Measurements from ENCODE around the gene NINL. TPM values are rescaled to one million over a fixed set of nuclear protein-coding genes. Genes with fewer than 3 reads are reported as not detected.

NINL gene
- total RNA-seq (2022; extraction: Qiagen RNA extraction), result 11.4 to 15.4 TPM (median 14.7 TPM) in 5 replicates

GRCh38 chr20:25584905-25585704 is at the start of gene NINL:
Gene NINL, minus strand, starts transcription at chr20:25585531. Its CDS starts 58,944 bp downstream, at chr20:25526587.

GRCh38 chr20:25623736-25624499 is 38.6 kb upstream of the NINL start, which contains the start of gene NANP:
Gene NANP, minus strand, starts transcription at chr20:25624014. Its CDS starts 66 bp downstream, at chr20:25623948.

GRCh38 chr20:25407311-25408169 is 177.8 kb downstream of the NINL start, which contains the start of gene GINS1:
Gene GINS1, plus strand, starts transcription at chr20:25407673. Its CDS starts 148 bp downstream, at chr20:25407821.

Other genes with a start within 250 kb of the NINL start
- 109 to 160 TPM (median 149 TPM) in 5 replicates for gene ABHD12, start 194.7 kb downstream of the NINL start, total RNA-seq (2022; extraction: Qiagen RNA extraction)
- gene GINS1, start 177.9 kb downstream of the NINL start, total RNA-seq (2022; extraction: Qiagen RNA extraction), result 29.1 to 38.4 TPM (median 36.5 TPM) in 5 replicates
- 6.0 to 9.7 TPM (median 7.6 TPM) in 5 replicates for gene NANP, start 38.5 kb upstream of the NINL start, total RNA-seq (2022; extraction: Qiagen RNA extraction)
- gene ZNF337, start 111.3 kb upstream of the NINL start, total RNA-seq (2022; extraction: Qiagen RNA extraction), result 16.4 to 23.3 TPM (median 18.6 TPM) in 5 replicates

Data from A549 treated with Hydrocortisone at 1 μM for 4 hours (cell line).